ENCODE data around the gene TRAM2. TPM values are rescaled to one million over a fixed set of nuclear protein-coding genes. Genes with fewer than 3 reads are reported as not detected.
A peak's percentile ranks its signal among the peaks of the same experiment; 100 is the strongest.

Gene TRAM2
- total and polyA plus RNA-seq, 2 donors (not counting 3 experiments of a cell fraction or from before 2014, with no cell fraction given): 85.7 to 98.6 TPM

- ChIA-PET POLR2A (no interaction called here), CTCF (interaction anchor here (1.4 kb wide), 1 partner anchor 10 kb away, joined by 4 read pairs; no protein-coding TSS in a partner anchor)
- Histone ChIP-seq H3K36me3 (ENCODE audit: control insufficient read depth in 2 of 2, extremely low read depth in 1 of 2, insufficient read depth in 2 of 2, low read length in 2 of 2) (no peaks in the 10 kb centered on the region), H2AFZ (ENCODE audit: low read depth, low read length) (no peak overlapping the region), H3K4me3 (replicated peaks in 1 of 3; ENCODE audit: insufficient read depth in 1 of 3, low read depth in 1 of 3, low read length in 3 of 3) (no peak overlapping the region), H3K9me3 (replicated peaks; ENCODE audit: control insufficient read depth, insufficient read depth, low read length) (no peaks in the 10 kb centered on the region), H3K27ac (ENCODE audit: insufficient read depth, low read depth, low read length) (no peak overlapping the region), H4K20me1 (replicated peaks; ENCODE audit: control insufficient read depth, extremely low read depth, insufficient read depth, low read length) (no peaks in the 10 kb centered on the region), H3K79me2 (ENCODE audit: control insufficient read depth, insufficient read depth, low read length) (no peaks in the 10 kb centered on the region), H3K27me3 (ENCODE audit: control insufficient read depth in 2 of 2, insufficient read depth in 2 of 2, low read length in 2 of 2) (no peaks in the 10 kb centered on the region), H3K4me1 (ENCODE audit: control insufficient read depth, extremely low read depth, insufficient read depth, low read length) (peaks cover 28% of the 10 kb centered on the region), H3K9ac (replicated peaks; ENCODE audit: extremely low read depth, insufficient read depth, low read length) (no peak overlapping the region), H3K9me1 (replicated peaks; ENCODE audit: control insufficient read depth, extremely low read depth, insufficient read depth, low read length) (no peaks in the 10 kb centered on the region), H3K4me2 (ENCODE audit: insufficient read depth, low read length) (no peak overlapping the region)
- no peak for TF ChIP-seq POLR2AphosphoS5 (IDR thresholded peaks at IDR 0.05; ENCODE audit: insufficient read depth, low read depth, low read length)
- TF ChIP-seq MYC (IDR thresholded peaks at IDR 0.05; ENCODE audit: low read depth, low read length): no peak
- no peak for TF ChIP-seq GATA2 (IDR thresholded peaks at IDR 0.05; ENCODE audit: insufficient read depth, insufficient read length, low read depth, low read length)
- dilution Hi-C loops (cut with MboI; ENCODE audit: extremely low pct_ligation_motif_present, low sequenced_read_pairs): no loop called here
- no peak for FAIRE-seq
- no peak for DNase-seq (ENCODE audit: low read depth, low spot score)
- BruUV-seq (replicated peaks): no TSS peak
- intact Hi-C loops (cut with micrococcal nuclease): no loop called here
Measured at GRCh38 chr6:52591832-52592231, 15.0 kb upstream of the TRAM2 start.

GRCh38 chr6:52590152-52590891 lies 13.5 kb upstream of the TRAM2 start:
- FAIRE-seq (peak; percentile 37), DNase-seq (ENCODE audit: low read depth, low spot score) (peak; percentile 59)
- H3K4me2 ChIP-seq (ENCODE audit: insufficient read depth, low read length): no peak overlapping the region
- H3K4me3 ChIP-seq (replicated peaks in 1 of 3; ENCODE audit: insufficient read depth in 1 of 3, low read depth in 1 of 3, low read length in 3 of 3): no peak overlapping the region
- ChIA-PET CTCF (interaction anchor here (0.6 to 1.5 kb wide), 10 partner anchors 8 to 183 kb away, joined by 3 to 5 read pairs (median 3); no protein-coding TSS in a partner anchor), POLR2A (no interaction called here)
- no peak overlapping the region for H2AFZ ChIP-seq (ENCODE audit: low read depth, low read length)
- dilution Hi-C loops (cut with MboI; ENCODE audit: extremely low pct_ligation_motif_present, low sequenced_read_pairs) (no loop called here), intact Hi-C loops (cut with micrococcal nuclease) (no loop called here)
- no peak overlapping the region for H3K9ac ChIP-seq (replicated peaks; ENCODE audit: extremely low read depth, insufficient read depth, low read length)
- no peaks in the 10 kb centered on the region for H3K36me3 ChIP-seq (ENCODE audit: control insufficient read depth in 2 of 2, extremely low read depth in 1 of 2, insufficient read depth in 2 of 2, low read length in 2 of 2)
- H3K27ac ChIP-seq (ENCODE audit: insufficient read depth, low read depth, low read length): no peak overlapping the region
- TF ChIP-seq POLR2AphosphoS5 (IDR thresholded peaks at IDR 0.05; ENCODE audit: insufficient read depth, low read depth, low read length) (no peak), JUN (IDR thresholded peaks at IDR 0.05; ENCODE audit: borderline replicate concordance, insufficient read depth, insufficient read length, low read depth) (no peak), FOS (IDR thresholded peaks at IDR 0.05; ENCODE audit: borderline replicate concordance, insufficient read depth, low read length) (no peak), MAX (IDR thresholded peaks at IDR 0.05; ENCODE audit: insufficient read depth, insufficient read length) (no peak), POLR2A (IDR thresholded peaks at IDR 0.05; ENCODE audit: low read depth, low read length) (no peak), EZH2 (IDR thresholded peaks at IDR 0.05; ENCODE audit: borderline replicate concordance, low read depth, low read length, severe bottlenecking) (no peak), CTCF (IDR thresholded peaks at IDR 0.05; ENCODE audit: extremely low read depth in 1 of 2, insufficient read depth in 1 of 2, low read depth in 1 of 2, low read length in 2 of 2) (no peak), GATA2 (IDR thresholded peaks at IDR 0.05; ENCODE audit: insufficient read depth, insufficient read length, low read depth, low read length) (no peak), MYC (IDR thresholded peaks at IDR 0.05; ENCODE audit: low read depth, low read length) (no peak)
- H3K4me1 ChIP-seq (ENCODE audit: control insufficient read depth, extremely low read depth, insufficient read depth, low read length): peaks cover 14% of the 10 kb centered on the region
- no peaks in the 10 kb centered on the region for H3K9me1 ChIP-seq (replicated peaks; ENCODE audit: control insufficient read depth, extremely low read depth, insufficient read depth, low read length)
- H3K9me3 ChIP-seq (replicated peaks; ENCODE audit: control insufficient read depth, insufficient read depth, low read length): no peaks in the 10 kb centered on the region
- H3K27me3 ChIP-seq (ENCODE audit: control insufficient read depth in 2 of 2, insufficient read depth in 2 of 2, low read length in 2 of 2): no peaks in the 10 kb centered on the region
- H4K20me1 ChIP-seq (replicated peaks; ENCODE audit: control insufficient read depth, extremely low read depth, insufficient read depth, low read length): no peaks in the 10 kb centered on the region
- no TSS peak for BruUV-seq (replicated peaks)
- no peaks in the 10 kb centered on the region for H3K79me2 ChIP-seq (ENCODE audit: control insufficient read depth, insufficient read depth, low read length)

All from endothelial cell of umbilical vein (primary cell).